Esophagus (tissue), 2 donors: ENCODE data around the gene MBD4. TPM values are rescaled to one million over a fixed set of nuclear protein-coding genes. Genes with fewer than 3 reads are reported as not detected.

Experiments used
- H3K27ac ChIP-seq, 2 donors: one replicate each; pipeline ENCODE4 v1.5.1; 2013; ENCODE audit warnings: low read depth in 2 of 2, mild to moderate bottlenecking in 2 of 2, inconsistent platforms in 1 of 2, low read length in 1 of 2, moderate library complexity in 1 of 2
- H3K27me3 ChIP-seq, 2 donors: one replicate each; pipeline ENCODE4 v1.6.1; 2013; ENCODE audit warnings: low read length in 2 of 2, control low read depth in 1 of 2, mild to moderate bottlenecking in 1 of 2; ENCODE audit not compliant: insufficient read depth in 2 of 2, control insufficient read depth in 1 of 2
- H3K36me3 ChIP-seq, 2 donors: one replicate each; pipeline ENCODE4 v1.6.1; 2013; ENCODE audit warnings: low read length in 1 of 2; ENCODE audit not compliant: control insufficient read depth in 2 of 2, insufficient read depth in 2 of 2
- H3K4me1 ChIP-seq, 2 donors: one replicate each; pipeline ENCODE4 v1.6.1; 2013; ENCODE audit warnings: low read length in 1 of 2; ENCODE audit not compliant: control insufficient read depth in 2 of 2, insufficient read depth in 2 of 2
- H3K4me3 ChIP-seq, 2 donors: one replicate each; pipeline ENCODE4 v1.5.1; 2013; ENCODE audit warnings: low read length in 2 of 2, mild to moderate bottlenecking in 2 of 2, low read depth in 1 of 2, moderate library complexity in 1 of 2
- H3K9me3 ChIP-seq, 2 donors: one replicate each; pipeline ENCODE4 v1.6.1; 2013; ENCODE audit warnings: mild to moderate bottlenecking in 2 of 2, low read depth in 1 of 2, low read length in 1 of 2, moderate library complexity in 1 of 2; ENCODE audit not compliant: control insufficient read depth in 2 of 2, insufficient read depth in 1 of 2
- WGBS, 2 donors: extraction: QIAGEN DNeasy Blood & Tissue Kit; methylation state at CpG; one replicate each; pipeline ENCODE4 v1.1.7; 2013; 5-methylcytosine and 5-hydroxymethylcytosine counted together
- polyA plus RNA-seq, 2 donors: library from polyadenylated mRNA; stranded (reverse); fragments of 200-250 nt; gene quantifications; one replicate each; pipeline ENCODE4 v1.2.3, GENCODE V29; 2013
- donor health status: healthy with polysubstance abuse.
- donor health status: Bipolar disorder and iron deficiency.

Gene MBD4
- polyA plus RNA-seq, 2 donors: 6.2 to 13.4 TPM

- Histone ChIP-seq H3K27ac (no peak overlapping the region), H3K36me3 (peaks cover under 1 to 3% of the 10 kb centered on the region in 2 donors)
- WGBS, 2 donors: 66 to 68% methylated on average over 5 of the region's 5 CpGs
These were observed 9.7 kb upstream of the MBD4 start for GRCh38 chr3:129449279-129450115.

GRCh38 chr3:129448186-129448895 lies 8.6 kb upstream of the MBD4 start:
- no peaks in the 10 kb centered on the region for H3K9me3 ChIP-seq
- no peak overlapping the region for H3K4me3 ChIP-seq
- H3K27me3 ChIP-seq: no peaks in the 10 kb centered on the region
- no peaks in the 10 kb centered on the region for H3K4me1 ChIP-seq
- H3K27ac ChIP-seq: no peak overlapping the region
- H3K36me3 ChIP-seq: peaks cover 0 to 3% of the 10 kb centered on the region in 2 donors
- WGBS, 2 donors: 85 to 90% methylated on average over 18 of the region's 18 CpGs

More at GRCh38 chr3:129449279-129450115, 9.7 kb upstream of the MBD4 start:
- H3K4me1 ChIP-seq: no peaks in the 10 kb centered on the region
- no peaks in the 10 kb centered on the region for H3K9me3 ChIP-seq
- no peak overlapping the region for H3K4me3 ChIP-seq
- H3K27me3 ChIP-seq: no peaks in the 10 kb centered on the region

DNA sequence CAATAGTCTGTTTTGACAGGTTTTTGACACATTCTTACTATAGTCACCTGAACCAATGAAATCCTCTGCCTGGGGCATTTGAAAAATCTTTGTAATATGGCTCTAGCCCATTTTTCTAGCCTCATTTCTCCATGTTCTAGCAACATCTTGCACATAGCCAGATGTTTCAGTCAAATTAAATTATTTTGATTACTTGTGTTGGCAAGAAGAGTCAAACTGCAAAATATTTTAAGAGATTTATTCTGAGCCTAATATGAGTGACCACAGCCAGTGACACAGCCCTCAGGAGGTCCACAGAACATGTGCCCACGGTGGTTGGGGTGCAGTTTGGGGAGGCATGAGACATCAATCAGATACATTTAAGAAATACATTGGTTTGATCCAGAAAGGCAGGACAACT lies 7.2 kb upstream of the MBD4 start:
- Histone ChIP-seq H3K36me3 (no peaks in the 10 kb centered on the region), H3K27me3 (no peaks in the 10 kb centered on the region), H3K4me3 (no peak overlapping the region), H3K4me1 (no peaks in the 10 kb centered on the region), H3K9me3 (no peaks in the 10 kb centered on the region), H3K27ac (no peak overlapping the region)
- 63 to 72% methylated on average over 1 of the region's 1 CpG for WGBS, 2 donors

DNA sequence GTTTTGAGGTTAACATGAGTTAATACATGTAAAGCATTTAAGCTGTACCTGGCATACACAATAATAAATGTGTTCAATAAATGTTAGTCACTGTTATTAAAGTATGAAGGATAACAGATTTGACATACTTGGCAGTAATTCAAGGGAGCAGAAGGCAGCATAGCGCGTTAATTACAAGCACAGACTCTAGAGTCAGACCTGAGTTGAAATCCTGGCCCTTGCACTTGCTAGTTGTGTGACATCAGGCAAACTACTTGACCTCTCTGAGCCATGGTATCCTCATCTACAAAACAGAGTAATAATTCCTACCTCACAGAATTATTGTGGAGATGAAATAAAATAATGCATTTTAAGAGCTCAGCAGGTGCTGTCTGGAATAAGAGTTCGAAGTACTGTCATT lies 5.7 kb upstream of the MBD4 start:
- H3K36me3 ChIP-seq: no peaks in the 10 kb centered on the region
- no peak overlapping the region for H3K27ac ChIP-seq
- H3K4me1 ChIP-seq: peaks cover 0 to 5% of the 10 kb centered on the region in 2 donors
- WGBS, 2 donors: 56 to 62% methylated on average over 3 of the region's 3 CpGs
- no peaks in the 10 kb centered on the region for H3K9me3 ChIP-seq
- no peak overlapping the region for H3K4me3 ChIP-seq
- no peaks in the 10 kb centered on the region for H3K27me3 ChIP-seq

GRCh38 chr3:129442947-129443346 lies 3.2 kb upstream of the MBD4 start:
- H3K9me3 ChIP-seq: no peaks in the 10 kb centered on the region
- H3K4me1 ChIP-seq: peaks cover 0 to 5% of the 10 kb centered on the region in 2 donors
- no peak overlapping the region for H3K27ac ChIP-seq
- H3K27me3 ChIP-seq: no peaks in the 10 kb centered on the region
- H3K4me3 ChIP-seq: no peak overlapping the region
- no peaks in the 10 kb centered on the region for H3K36me3 ChIP-seq

GRCh38 chr3:129442486-129442885 lies 2.7 kb upstream of the MBD4 start:
- Histone ChIP-seq H3K36me3 (no peaks in the 10 kb centered on the region), H3K4me3 (no peak overlapping the region), H3K27me3 (no peaks in the 10 kb centered on the region), H3K9me3 (no peaks in the 10 kb centered on the region), H3K27ac (no peak overlapping the region), H3K4me1 (peaks cover 0 to 5% of the 10 kb centered on the region in 2 donors)
- 65 to 77% methylated on average over 2 of the region's 2 CpGs for WGBS, 2 donors

DNA sequence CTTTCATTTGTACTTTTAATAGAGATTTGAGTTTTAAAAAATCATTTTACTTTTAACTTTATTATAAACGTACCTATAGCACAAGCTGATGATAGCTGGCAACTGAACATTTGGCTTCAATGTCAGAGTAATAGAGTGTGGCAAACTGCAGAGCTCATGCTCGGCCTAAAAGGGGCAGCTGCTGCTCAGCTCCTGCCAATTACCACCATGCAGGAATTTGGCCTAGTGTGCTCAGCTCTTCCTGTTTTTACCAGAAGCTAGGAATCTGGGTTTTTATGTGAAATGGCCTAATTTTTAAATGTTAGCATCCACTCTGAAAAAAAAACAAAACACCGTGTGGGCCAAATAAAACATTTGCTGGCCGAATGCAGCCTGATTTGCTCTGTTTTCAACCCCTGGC lies 2.0 kb upstream of the MBD4 start:
- 32 to 33% methylated on average over 4 of the region's 4 CpGs for WGBS, 2 donors
- Histone ChIP-seq H3K36me3 (no peaks in the 10 kb centered on the region), H3K27me3 (no peaks in the 10 kb centered on the region), H3K9me3 (no peaks in the 10 kb centered on the region), H3K4me1 (peaks cover 0 to 5% of the 10 kb centered on the region in 2 donors), H3K27ac (no peak overlapping the region), H3K4me3 (no peak overlapping the region)

DNA sequence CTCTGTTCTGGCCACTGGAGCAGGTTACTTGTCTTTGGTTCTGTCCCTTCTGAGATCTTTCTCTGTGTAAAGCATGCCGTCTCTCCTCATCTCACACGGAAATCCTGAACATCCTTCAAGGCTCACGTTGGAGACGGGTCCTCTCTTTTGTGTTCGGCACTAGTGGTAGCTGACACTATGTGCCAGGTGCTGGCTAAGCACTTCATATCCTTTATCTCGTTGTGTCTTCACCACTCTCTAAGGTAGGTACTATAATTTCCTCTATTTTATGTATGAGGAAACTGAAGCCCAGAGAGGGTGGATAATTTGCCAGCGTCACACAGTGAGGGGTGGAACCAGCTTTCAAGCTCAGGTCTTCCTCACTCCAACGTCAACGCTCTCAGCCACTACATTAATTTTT lies 1.5 kb upstream of the MBD4 start:
- WGBS, 2 donors: 30 to 32% methylated on average over 9 of the region's 9 CpGs
- H3K27me3 ChIP-seq: no peaks in the 10 kb centered on the region
- H3K4me1 ChIP-seq: peaks cover 0 to 5% of the 10 kb centered on the region in 2 donors
- H3K9me3 ChIP-seq: no peaks in the 10 kb centered on the region
- H3K36me3 ChIP-seq: no peaks in the 10 kb centered on the region
- H3K4me3 ChIP-seq: peak overlapping the region in 1 of 2 donors; percentile 97
- H3K27ac ChIP-seq: peak overlapping the region; percentile 70 to 94

DNA sequence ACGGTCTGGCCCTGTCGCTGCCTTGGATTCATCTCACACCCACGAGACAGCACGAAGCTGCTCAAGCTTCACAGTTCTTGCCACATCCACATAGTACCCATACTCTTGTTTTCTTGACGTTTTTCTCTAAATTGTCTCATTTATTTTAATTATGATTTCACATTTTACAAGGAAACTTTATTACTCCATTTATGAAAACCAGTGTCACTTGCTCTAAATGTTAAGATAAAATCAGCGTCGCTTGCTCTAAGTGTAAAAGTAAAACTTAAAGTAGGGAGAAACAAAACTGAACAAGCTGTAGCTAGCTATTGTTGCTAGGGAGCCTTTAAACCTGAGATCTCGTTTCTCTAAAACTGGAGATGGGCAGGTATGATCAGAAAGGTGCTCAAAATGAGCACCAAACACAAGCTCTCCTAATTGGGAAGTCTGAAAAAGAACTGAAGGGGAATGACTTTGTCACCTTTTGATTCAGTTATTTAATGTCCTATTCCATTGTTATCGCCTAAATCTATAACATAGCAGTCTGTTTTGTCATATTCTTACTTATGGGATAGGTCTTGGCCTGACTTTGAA lies 956 bp upstream of the MBD4 start:
- peaks cover 0 to 3% of the 10 kb centered on the region in 2 donors for H3K36me3 ChIP-seq
- H3K27me3 ChIP-seq: no peaks in the 10 kb centered on the region
- no peaks in the 10 kb centered on the region for H3K9me3 ChIP-seq
- 4 to 5% methylated on average over 9 of the region's 9 CpGs for WGBS, 2 donors
- H3K4me1 ChIP-seq: peaks cover 0 to 5% of the 10 kb centered on the region in 2 donors
- peak overlapping the region; percentile 91 to 97 for H3K4me3 ChIP-seq
- peak overlapping the region; percentile 94 to 97 for H3K27ac ChIP-seq
